Esophagus squamous epithelium (tissue), 5 donors: ENCODE results near the gene DCBLD1. TPM values are rescaled to one million over a fixed set of nuclear protein-coding genes. Genes with fewer than 3 reads are reported as not detected.

Experiments used
- DNase-seq: peaks from one replicate; lab custom pipeline; 2025; lab: John Stamatoyannopoulos, UW
- H3K27ac ChIP-seq, 4 donors: fragments of 200-600 bp; sonication (generic); one replicate each; pipeline ENCODE4 v1.5.1; 2016 to 2019; ENCODE audit warnings: mild to moderate bottlenecking in 1 of 4
- H3K27me3 ChIP-seq, 4 donors: fragments of 200-600 bp; sonication (generic); 1 replicate in 3 of 4; 2 replicates in 1 of 4; pipeline versions ENCODE4 v1.5.1 to v1.6.0; 2017 to 2021; ENCODE audit warnings: antibody characterized with exemption in 1 of 4
- H3K36me3 ChIP-seq, 3 donors: fragments of 200-600 bp; sonication (generic); one replicate each; pipeline ENCODE4 v1.5.1; 2016 to 2019
- H3K4me1 ChIP-seq, 3 donors: fragments of 200-600 bp; sonication (generic); one replicate each; pipeline ENCODE4 v1.5.1; 2017 to 2019
- H3K4me3 ChIP-seq, 4 donors: fragments of 200-600 bp; sonication (generic); 1 replicate in 3 of 4; 2 replicates in 1 of 4; pipeline ENCODE4 v1.5.1; 2016 to 2019; ENCODE audit warnings: mild to moderate bottlenecking in 2 of 4, moderate library complexity in 1 of 4
- H3K9me3 ChIP-seq, 3 donors: fragments of 200-600 bp; sonication (generic); one replicate each; pipeline ENCODE4 v1.5.1; 2016 to 2019
- CTCF ChIP-seq, 6 experiments: fragments of 450-650 bp in 4 of 6; fragments of 200-600 bp in 2 of 6; sonication (generic) in 2 of 6; IDR thresholded peaks; one replicate each; pipeline ENCODE4 v1.5.1; 2016 to 2019; ENCODE audit warnings: antibody characterized with exemption in 6 of 6, mild to moderate bottlenecking in 4 of 6, moderate library complexity in 4 of 6
- POLR2A ChIP-seq, 4 donors: fragments of 450-650 bp; IDR thresholded peaks; one replicate each; pipeline ENCODE4 v1.6.1; 2017; ENCODE audit warnings: antibody characterized with exemption in 4 of 4, mild to moderate bottlenecking in 4 of 4, moderate library complexity in 3 of 4
- WGBS, 2 donors: methylation state at CpG; one replicate each; pipeline ENCODE4 v1.1.5; 2018; 5-methylcytosine and 5-hydroxymethylcytosine counted together
- intact Hi-C: fragments of 100-400 bp; cut with DNase I; formaldehyde crosslinking; loops from one replicate; pipeline ENCODE4 v1.15.0; 2022
- total RNA-seq, 4 donors: library from RNA; depleted of rRNA; stranded (reverse); fragments of >200 nt; gene quantifications; one replicate each; pipeline ENCODE4 v1.1.0, GENCODE V29; 2016
- donor health status: DM: yes; HTN: yes; CAD: no.

Gene DCBLD1
- total RNA-seq, 4 donors from 2014 or later = 6.7 to 19.1 (median 10.8) TPM

GRCh38 chr6:117478853-117479231 is 3.6 kb upstream of the DCBLD1 start:
- peaks cover 2 to 15% (median 4%) of the 10 kb centered on the region in 3 donors for H3K4me1 ChIP-seq
- 90 to 95% methylated on average over 6 of the region's 6 CpGs for WGBS, 2 donors
- TF ChIP-seq CTCF (IDR thresholded peaks at IDR 0.05) (no peak), POLR2A (IDR thresholded peaks at IDR 0.05) (no peak)
- no peaks in the 10 kb centered on the region for H3K9me3 ChIP-seq
- no peak overlapping the region for H3K4me3 ChIP-seq
- H3K36me3 ChIP-seq = no peaks in the 10 kb centered on the region
- no peak overlapping the region for H3K27ac ChIP-seq
- no peak for DNase-seq
- intact Hi-C loops = no loop called here
- H3K27me3 ChIP-seq = no peaks in the 10 kb centered on the region

- DNase-seq = no peak
- H3K27me3 ChIP-seq = no peaks in the 10 kb centered on the region
- intact Hi-C loops = no loop called here
- no peak overlapping the region for H3K4me3 ChIP-seq
- H3K36me3 ChIP-seq = no peaks in the 10 kb centered on the region
- no peaks in the 10 kb centered on the region for H3K9me3 ChIP-seq
- peaks cover 10 to 33% (median 13%) of the 10 kb centered on the region in 3 donors for H3K4me1 ChIP-seq
- no peak overlapping the region for H3K27ac ChIP-seq
- TF ChIP-seq CTCF (IDR thresholded peaks at IDR 0.05) = no peak
- no peak for TF ChIP-seq POLR2A (IDR thresholded peaks at IDR 0.05)
- WGBS, 2 donors = 71 to 78% methylated on average over 3 of the region's 3 CpGs
Observed at GRCh38 chr6:117480651-117481050, 1.8 kb upstream of the DCBLD1 start.

- Histone ChIP-seq H3K27me3 (no peaks in the 10 kb centered on the region), H3K4me3 (peak overlapping the region in 1 of 4 donors; percentile 23), H3K9me3 (no peaks in the 10 kb centered on the region), H3K36me3 (no peaks in the 10 kb centered on the region), H3K4me1 (peaks cover 10 to 37% (median 13%) of the 10 kb centered on the region in 3 donors), H3K27ac (peak overlapping the region in 3 of 4 donors; percentile 83 to 92 (median 91))
- DNase-seq = no peak
- WGBS, 2 donors = 47% methylated on average over 22 of the region's 22 CpGs
- intact Hi-C loops = no loop called here
- TF ChIP-seq POLR2A (IDR thresholded peaks at IDR 0.05) (no peak), CTCF (IDR thresholded peaks at IDR 0.05) (no peak)
Observed at GRCh38 chr6:117481278-117481925, 1.1 kb upstream of the DCBLD1 start.

GRCh38 chr6:117481926-117482239 is 591 bp upstream of the DCBLD1 start:
- WGBS, 2 donors = 38 to 68% methylated on average over 2 of the region's 2 CpGs
- peak overlapping the region; percentile 59 to 87 (median 80) for H3K4me3 ChIP-seq
- H3K27ac ChIP-seq = peak overlapping the region; percentile 83 to 92 (median 88)
- H3K27me3 ChIP-seq = no peaks in the 10 kb centered on the region
- intact Hi-C loops = no loop called here
- TF ChIP-seq POLR2A (IDR thresholded peaks at IDR 0.05) (no peak), CTCF (IDR thresholded peaks at IDR 0.05) (no peak)
- no peak for DNase-seq
- H3K4me1 ChIP-seq = peaks cover 10 to 37% (median 13%) of the 10 kb centered on the region in 3 donors
- no peaks in the 10 kb centered on the region for H3K9me3 ChIP-seq
- H3K36me3 ChIP-seq = no peaks in the 10 kb centered on the region

- intact Hi-C loops = no loop called here
- Histone ChIP-seq H3K4me1 (peaks cover 10 to 37% (median 13%) of the 10 kb centered on the region in 3 donors), H3K27ac (peak overlapping the region; percentile 83 to 92 (median 88)), H3K4me3 (peak overlapping the region; percentile 59 to 87 (median 80)), H3K9me3 (no peaks in the 10 kb centered on the region), H3K36me3 (no peaks in the 10 kb centered on the region), H3K27me3 (no peaks in the 10 kb centered on the region)
- no peak for DNase-seq
- TF ChIP-seq CTCF (IDR thresholded peaks at IDR 0.05) (no peak), POLR2A (IDR thresholded peaks at IDR 0.05) (no peak)
- 1% methylated on average over 17 to 25 of the region's 46 CpGs for WGBS, 2 donors
Observed at GRCh38 chr6:117483004-117483644, 650 bp downstream of the DCBLD1 start.
